H1 (cell line): ENCODE measurements around the gene SIRT7. TPM values are rescaled to one million over a fixed set of nuclear protein-coding genes. Genes with fewer than 3 reads are reported as not detected.

ENCODE experiments used
- ATF2 ChIP-seq: IDR thresholded peaks from 2 replicates; pipeline ENCODE4 v1.6.1; 2012; ENCODE audit warnings: low read length, inconsistent platforms
- CBX5 ChIP-seq: fragments of 300-800, 300-1000 bp; sonication (generic); IDR thresholded peaks from 2 replicates; pipeline ENCODE4 v1.7.1; 2016; ENCODE audit warnings: antibody characterized with exemption, low read length, low read depth
- CHD7 ChIP-seq: fragments of 300-600 bp; sonication (generic); IDR thresholded peaks from 2 replicates; pipeline ENCODE4 v1.7.1; 2012; ENCODE audit warnings: low read length, moderate library complexity, mild to moderate bottlenecking, inconsistent platforms; ENCODE audit not compliant: insufficient replicate concordance
- RFX5 ChIP-seq: IDR thresholded peaks from 2 replicates; pipeline ENCODE4 v1.6.1; 2011; ENCODE audit warnings: low read depth, low read length, improper control_type of control experiment, borderline replicate concordance
- polyA plus RNA-seq, 7 experiments: library from polyadenylated mRNA; depleted of rRNA in 3 of 7; stranded (reverse) in 5 of 7; unstranded in 2 of 7; fragments of >200 nt in 5 of 7; fragments of 200-250 nt in 2 of 7; gene quantifications; 1 replicate in 5 of 7; 2 replicates in 1 of 7; 4 replicates in 1 of 7; pipeline versions ENCODE4 v1.2.1 to v1.2.3, GENCODE V29; 2011 to 2013; ENCODE audit warnings: missing spikeins in 2 of 7, mixed read lengths in 2 of 7
- total RNA-seq: library from RNA; stranded (reverse); fragmentation: NEBNext Ultra II Directional; extraction: Animal tissue kit (Norgen Biotek cat#: 25700); gene quantifications from 2 replicates; pipeline ENCODE4 v1.2.1, GENCODE V29; 2021

The SIRT7 gene
- total and polyA plus RNA-seq, 2 of the 8 experiments (the other 6 are each of a cell fraction or from before 2014, with no cell fraction given): 5.8 to 16.6 TPM

- TF ChIP-seq CHD7 (no peak), RFX5 (no peak), CBX5 (no peak), ATF2 (no peak)
- TF ChIP-seq, all 59 proteins: peak for 0
These were observed 29.2 kb upstream of the SIRT7 start, which contains the start of gene MYADML2 (continued) for GRCh38 chr17:81947189-81947588.
